ENCODE data around the gene ASCC1. TPM values are rescaled to one million over a fixed set of nuclear protein-coding genes. Genes with fewer than 3 reads are reported as not detected.

Gene ASCC1
- total RNA-seq, 2 donors from 2014 or later: 15.2 to 30.3 TPM

GRCh38 chr10:72127571-72127970, 88.5 kb downstream of the ASCC1 start:
- Histone ChIP-seq H3K36me3 (peaks cover 3% of the 10 kb centered on the region), H3K4me3 (no peak overlapping the region), H3K9me3 (no peaks in the 10 kb centered on the region), H3K27ac (no peak overlapping the region), H3K27me3 (replicated peaks; ENCODE audit: insufficient read depth) (no peaks in the 10 kb centered on the region), H3K4me1 (ENCODE audit: control insufficient read depth in 1 of 2, low read depth in 2 of 2) (peaks cover 10 to 16% of the 10 kb centered on the region in 2 donors)
- DNase-seq (ENCODE audit: low spot score): no peak
- ATAC-seq (ENCODE audit: insufficient number of reproducible peaks, low FRiP score, low read depth): no peak
- no peak for TF ChIP-seq CTCF (IDR thresholded peaks at IDR 0.05)

GRCh38 chr10:72126872-72127232, 89.2 kb downstream of the ASCC1 start:
- H3K4me3 ChIP-seq: no peak overlapping the region
- no peak for DNase-seq (ENCODE audit: low spot score)
- no peaks in the 10 kb centered on the region for H3K27me3 ChIP-seq (replicated peaks; ENCODE audit: insufficient read depth)
- peaks cover 10 to 16% of the 10 kb centered on the region in 2 donors for H3K4me1 ChIP-seq (ENCODE audit: control insufficient read depth in 1 of 2, low read depth in 2 of 2)
- H3K9me3 ChIP-seq: no peaks in the 10 kb centered on the region
- no peak overlapping the region for H3K27ac ChIP-seq
- no peak for TF ChIP-seq CTCF (IDR thresholded peaks at IDR 0.05)
- no peak for ATAC-seq (ENCODE audit: insufficient number of reproducible peaks, low FRiP score, low read depth)
- H3K36me3 ChIP-seq: no peaks in the 10 kb centered on the region

- H3K4me3 ChIP-seq: no peak overlapping the region
- H3K36me3 ChIP-seq: no peaks in the 10 kb centered on the region
- H3K4me1 ChIP-seq (ENCODE audit: control insufficient read depth in 1 of 2, low read depth in 2 of 2): peaks cover 10 to 16% of the 10 kb centered on the region in 2 donors
- DNase-seq (ENCODE audit: low spot score) (no peak), ATAC-seq (ENCODE audit: insufficient number of reproducible peaks, low FRiP score, low read depth) (no peak)
- TF ChIP-seq CTCF (IDR thresholded peaks at IDR 0.05): no peak
- H3K9me3 ChIP-seq: no peaks in the 10 kb centered on the region
- H3K27me3 ChIP-seq (replicated peaks; ENCODE audit: insufficient read depth): no peaks in the 10 kb centered on the region
- no peak overlapping the region for H3K27ac ChIP-seq
Observed at GRCh38 chr10:72126184-72126871, 89.7 kb downstream of the ASCC1 start.

GRCh38 chr10:72124989-72125388, 91.1 kb downstream of the ASCC1 start:
- ATAC-seq (ENCODE audit: insufficient number of reproducible peaks, low FRiP score, low read depth): no peak

GRCh38 chr10:72124381-72124780, 91.7 kb downstream of the ASCC1 start:
- peak overlapping the region; percentile 13 to 51 for H3K27ac ChIP-seq
- H3K4me3 ChIP-seq: no peak overlapping the region
- no peak for TF ChIP-seq CTCF (IDR thresholded peaks at IDR 0.05)
- H3K27me3 ChIP-seq (replicated peaks; ENCODE audit: insufficient read depth): no peaks in the 10 kb centered on the region
- ATAC-seq (ENCODE audit: insufficient number of reproducible peaks, low FRiP score, low read depth) (no peak), DNase-seq (ENCODE audit: low spot score) (no peak)
- peaks cover 3% of the 10 kb centered on the region for H3K36me3 ChIP-seq
- peaks cover 10 to 16% of the 10 kb centered on the region in 2 donors for H3K4me1 ChIP-seq (ENCODE audit: control insufficient read depth in 1 of 2, low read depth in 2 of 2)
- H3K9me3 ChIP-seq: no peaks in the 10 kb centered on the region

More at GRCh38 chr10:72124989-72125388, 91.1 kb downstream of the ASCC1 start:
- no peaks in the 10 kb centered on the region for H3K36me3 ChIP-seq
- TF ChIP-seq CTCF (IDR thresholded peaks at IDR 0.05): no peak
- DNase-seq (ENCODE audit: low spot score): no peak
- peaks cover 10 to 16% of the 10 kb centered on the region in 2 donors for H3K4me1 ChIP-seq (ENCODE audit: control insufficient read depth in 1 of 2, low read depth in 2 of 2)
- H3K4me3 ChIP-seq: no peak overlapping the region
- no peaks in the 10 kb centered on the region for H3K27me3 ChIP-seq (replicated peaks; ENCODE audit: insufficient read depth)
- H3K27ac ChIP-seq: peak overlapping the region; percentile 51 to 73
- H3K9me3 ChIP-seq: no peaks in the 10 kb centered on the region
